PFSK-1 (cell line): ENCODE results near the gene POLR2F.

Source experiments
- FOXP2 ChIP-seq: optimal IDR thresholded peaks from 2 replicates; pipeline ENCODE3; 2011; ENCODE audit warnings: borderline replicate concordance, control low read depth, inconsistent platforms; ENCODE audit not compliant: insufficient read depth; ENCODE audit errors: extremely low read length, extremely low read depth
- POLR2AphosphoS5 ChIP-seq: IDR thresholded peaks from 2 replicates; pipeline ENCODE4 v1.6.1; 2012; ENCODE audit warnings: low read depth, mild to moderate bottlenecking, control low read depth, low read length, moderate library complexity
- REST ChIP-seq, 2 experiments: IDR thresholded peaks; 2 replicates each; pipeline versions ENCODE4 v1.6.1 to v1.8.0; 2011 to 2012; ENCODE audit warnings: low read depth in 2 of 2, low read length in 2 of 2, control low read depth in 1 of 2, inconsistent platforms in 1 of 2, mild to moderate bottlenecking in 1 of 2, moderate library complexity in 1 of 2; ENCODE audit not compliant: insufficient read depth in 1 of 2
- SIN3A ChIP-seq: IDR thresholded peaks from 2 replicates; pipeline ENCODE4 v1.6.1; 2012; ENCODE audit warnings: mild to moderate bottlenecking, low read length, moderate library complexity, borderline replicate concordance; ENCODE audit not compliant: insufficient read depth
- TAF1 ChIP-seq: IDR thresholded peaks from 2 replicates; pipeline ENCODE4 v1.6.1; 2012; ENCODE audit warnings: low read length, control low read depth, borderline replicate concordance; ENCODE audit not compliant: insufficient read depth

Gene POLR2F

GRCh38 chr22:37990862-37991261, 37.4 kb downstream of the POLR2F start:
- TF ChIP-seq POLR2AphosphoS5 (no peak), TAF1 (no peak), FOXP2 (no peak), REST (IDR thresholded peaks at IDR 0.05; ENCODE audit: insufficient read depth in 1 of 2, low read depth in 2 of 2, low read length in 2 of 2) (no peak), SIN3A (no peak)

DNA sequence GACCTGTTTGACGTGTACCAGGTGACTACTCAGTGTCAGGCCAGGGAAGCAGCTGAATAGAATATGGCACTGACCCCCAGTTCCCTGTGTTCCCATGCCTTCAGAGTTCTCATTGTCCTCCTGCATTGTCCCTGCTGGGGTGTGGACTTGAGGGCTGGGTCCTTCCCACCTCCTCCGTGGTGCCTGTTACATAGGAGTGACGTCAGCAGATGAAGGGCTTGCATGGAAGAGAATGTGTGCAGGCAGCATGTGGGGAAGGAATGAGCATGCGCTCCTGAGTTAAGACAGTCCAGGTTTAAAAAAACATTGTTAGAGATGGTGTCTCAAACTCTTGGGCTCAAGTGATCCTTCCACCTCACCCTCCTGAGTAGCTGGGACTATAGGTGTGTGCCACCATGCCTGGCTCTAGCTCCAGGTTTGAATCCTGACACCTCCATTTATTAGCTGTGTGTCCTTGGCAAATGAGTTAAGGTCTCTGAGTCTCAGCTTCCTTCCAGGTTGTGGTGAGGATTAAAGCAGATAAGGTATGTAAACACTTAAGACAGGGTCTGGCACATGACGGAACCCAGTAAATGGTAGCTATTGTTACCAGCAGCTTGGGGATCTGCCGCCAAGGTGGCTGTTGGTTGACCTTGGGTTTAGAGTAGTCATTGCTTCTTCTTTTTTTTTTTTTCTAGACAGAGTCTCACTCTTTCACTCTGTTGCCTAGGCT, 38.4 kb downstream of the POLR2F start:
- TF ChIP-seq SIN3A (no peak), REST (IDR thresholded peaks at IDR 0.05; ENCODE audit: insufficient read depth in 1 of 2, low read depth in 2 of 2, low read length in 2 of 2) (no peak), TAF1 (no peak), POLR2AphosphoS5 (no peak), FOXP2 (no peak)

DNA sequence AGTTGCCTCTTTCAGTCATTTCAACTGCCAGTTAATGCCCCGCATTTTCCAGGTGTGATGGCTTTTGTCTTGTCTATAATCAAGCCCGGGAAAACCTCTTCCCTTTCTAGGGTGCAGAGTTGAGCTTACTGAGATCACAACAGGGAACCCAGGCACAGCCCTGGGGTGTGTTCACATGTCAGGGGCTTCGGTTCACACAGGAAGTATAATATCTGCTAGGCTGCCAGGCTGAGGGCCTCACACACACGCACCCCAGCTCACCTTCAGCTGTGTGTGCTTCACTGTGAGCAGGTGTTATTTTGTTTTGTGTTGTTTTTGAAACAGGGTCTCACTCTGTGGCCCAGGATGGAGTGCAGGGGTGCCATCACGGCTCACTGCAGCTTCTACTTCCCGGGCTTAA, 40.5 kb downstream of the POLR2F start:
- no peak for TF ChIP-seq FOXP2
- TF ChIP-seq TAF1 = no peak
- no peak for TF ChIP-seq SIN3A
- no peak for TF ChIP-seq POLR2AphosphoS5
- TF ChIP-seq REST (IDR thresholded peaks at IDR 0.05; ENCODE audit: insufficient read depth in 1 of 2, low read depth in 2 of 2, low read length in 2 of 2) = no peak

DNA sequence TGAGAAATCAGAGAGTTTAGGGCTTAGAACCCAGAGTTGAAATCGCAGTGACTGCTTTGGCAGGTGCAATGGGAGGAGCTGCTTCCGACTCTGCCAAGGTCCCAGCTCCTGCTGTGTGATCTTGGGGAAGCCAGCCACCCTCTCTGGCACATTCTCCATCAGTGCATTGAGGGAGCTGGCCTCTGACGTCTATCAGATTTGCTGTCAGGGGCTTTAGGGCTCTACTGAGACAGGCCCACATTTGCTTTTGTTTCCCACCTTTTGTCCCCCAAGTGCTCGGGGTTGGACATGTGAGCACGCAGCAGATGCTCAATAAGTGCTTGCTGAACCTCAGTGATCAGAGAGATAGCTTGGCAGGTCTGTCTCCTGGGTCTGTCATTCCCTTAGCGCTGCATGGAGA, 41.5 kb downstream of the POLR2F start:
- TF ChIP-seq TAF1 (no peak), POLR2AphosphoS5 (no peak), REST (IDR thresholded peaks at IDR 0.05; ENCODE audit: insufficient read depth in 1 of 2, low read depth in 2 of 2, low read length in 2 of 2) (no peak), SIN3A (no peak), FOXP2 (no peak)

GRCh38 chr22:37995460-37995859, 42.0 kb downstream of the POLR2F start:
- TF ChIP-seq REST (IDR thresholded peaks at IDR 0.05; ENCODE audit: insufficient read depth in 1 of 2, low read depth in 2 of 2, low read length in 2 of 2) (no peak), TAF1 (no peak), POLR2AphosphoS5 (no peak), SIN3A (no peak), FOXP2 (no peak)
